ENCODE data around the gene ALDH3B2. TPM values are rescaled to one million over a fixed set of nuclear protein-coding genes. Genes with fewer than 3 reads are reported as not detected.

The ALDH3B2 gene
- total RNA-seq, 1 experiment from 2014 or later, result not detected

DNA sequence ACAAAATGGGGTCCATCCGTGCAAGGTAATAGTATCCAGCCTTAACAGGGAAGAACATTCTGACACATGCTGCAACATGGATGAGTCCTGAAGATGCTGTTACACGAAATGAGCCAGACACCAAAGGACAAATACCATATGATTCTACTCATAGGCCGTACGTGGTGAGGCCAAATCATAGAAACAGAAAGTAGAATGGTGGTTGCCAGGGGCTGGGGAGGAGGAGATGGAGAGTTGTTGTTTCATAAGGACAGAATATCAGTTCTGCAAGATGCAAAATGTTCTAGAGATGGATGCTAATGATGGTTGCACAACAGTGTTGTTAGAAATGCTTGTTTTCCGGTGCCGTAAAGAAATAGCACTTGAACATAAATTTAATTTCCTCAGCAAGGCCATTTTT is 37.5 kb downstream of the ALDH3B2 start:
- H3K36me3 ChIP-seq (ENCODE audit: control insufficient read depth, insufficient read depth, low read length), result no peaks in the 10 kb centered on the region
- intact Hi-C loops (cut with micrococcal nuclease; ENCODE audit: unreplicated experiment), result no loop called here
- BruUV-seq (replicated peaks), result no TSS peak
- DNase-seq (ENCODE audit: low read depth, low spot score) (no peak), ATAC-seq (no peak)
- ChIA-PET CTCF (interaction anchor here (0.6 to 0.9 kb wide), 2 partner anchors 22 to 47 kb away, joined by 3 read pairs; no protein-coding TSS in a partner anchor), POLR2A (no interaction called here)
- H3K27ac ChIP-seq (ENCODE audit: low read length), result no peak overlapping the region
- H3K4me3 ChIP-seq (ENCODE audit: low read depth in 2 of 2, low read length in 2 of 2), result no peak overlapping the region
- H3K27me3 ChIP-seq (ENCODE audit: control insufficient read depth, insufficient read depth, low read length), result no peaks in the 10 kb centered on the region
- in situ Hi-C loops (cut with HindIII; ENCODE audit: low pct_unique_long_range_greater_than_20kb, low sequenced_read_pairs), result no loop called here
- TF ChIP-seq CTCF (IDR thresholded peaks at IDR 0.05), result no peak
- H3K9me3 ChIP-seq (ENCODE audit: control insufficient read depth, insufficient read depth, low read depth, low read length), result no peaks in the 10 kb centered on the region
- 0 out of 2 replicates have a peak, but pooled peaks cover 4% of the 10 kb centered on the region for H3K4me1 ChIP-seq (ENCODE audit: control insufficient read depth, insufficient read depth, low read length)

- Histone ChIP-seq H3K4me3 (ENCODE audit: low read depth in 2 of 2, low read length in 2 of 2) (no peak overlapping the region), H3K36me3 (ENCODE audit: control insufficient read depth, insufficient read depth, low read length) (no peaks in the 10 kb centered on the region), H3K27me3 (ENCODE audit: control insufficient read depth, insufficient read depth, low read length) (no peaks in the 10 kb centered on the region), H3K27ac (ENCODE audit: low read length) (no peak overlapping the region), H3K4me1 (ENCODE audit: control insufficient read depth, insufficient read depth, low read length) (peaks cover 8% of the 10 kb centered on the region; the same call in 1 of the 2 replicates), H3K9me3 (ENCODE audit: control insufficient read depth, insufficient read depth, low read depth, low read length) (no peaks in the 10 kb centered on the region)
- no TSS peak for BruUV-seq (replicated peaks)
- ATAC-seq, result no peak
- intact Hi-C loops (cut with micrococcal nuclease; ENCODE audit: unreplicated experiment) (no loop called here), in situ Hi-C loops (cut with HindIII; ENCODE audit: low pct_unique_long_range_greater_than_20kb, low sequenced_read_pairs) (no loop called here)
- CTCF ChIA-PET, result no interaction called here
- TF ChIP-seq POLR2AphosphoS5 (IDR thresholded peaks at IDR 0.05; ENCODE audit: low read depth, low read length) (no peak), SIN3A (IDR thresholded peaks at IDR 0.05; ENCODE audit: borderline replicate concordance, insufficient read depth, low read depth, low read length) (no peak), REST (IDR thresholded peaks at IDR 0.05; ENCODE audit: insufficient read depth in 1 of 2, low read depth in 2 of 2, low read length in 1 of 2) (no peak), CTCF (IDR thresholded peaks at IDR 0.05) (no peak), TCF7L2 (IDR thresholded peaks at IDR 0.05; ENCODE audit: low read depth, low read length) (no peak)
- DNase-seq (ENCODE audit: low read depth, low spot score), result no peak
- POLR2A ChIA-PET, result interaction anchor here (0.6 kb wide), 2 partner anchors 11 to 263 kb away, joined by 4 to 5 read pairs; no protein-coding TSS in a partner anchor
Observed at GRCh38 chr11:67635231-67635521, 39.2 kb downstream of the ALDH3B2 start.

Measured in Panc1 (cell line).